ENCODE data around the gene PRKN. TPM values are rescaled to one million over a fixed set of nuclear protein-coding genes. Genes with fewer than 3 reads are reported as not detected.

Gene PRKN
- total RNA-seq, 1 experiment from 2014 or later = not detected

DNA sequence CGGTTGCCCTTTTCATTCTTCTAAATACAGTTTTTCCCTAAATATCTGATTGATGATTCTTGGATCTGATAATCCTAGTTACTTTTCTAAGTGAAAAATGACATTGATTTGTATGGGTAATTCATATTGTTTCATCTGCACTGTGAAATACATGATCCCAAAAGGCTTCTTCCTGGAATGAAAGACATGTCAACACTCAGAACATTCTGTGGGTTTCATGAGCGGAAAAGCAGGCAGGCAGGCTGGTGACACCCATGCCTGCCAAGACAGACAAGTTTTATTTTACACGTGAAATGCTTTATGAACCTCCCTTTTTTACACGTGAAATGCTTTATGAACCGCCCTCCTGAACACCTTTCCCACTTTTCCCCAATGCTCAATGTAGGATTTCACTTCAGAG is 105.0 kb downstream of the PRKN start:
- BruUV-seq (replicated peaks) = no TSS peak
- Histone ChIP-seq H3K9me3 (ENCODE audit: insufficient read depth, low read depth) (no peaks in the 10 kb centered on the region), H3K36me3 (ENCODE audit: low read depth) (no peaks in the 10 kb centered on the region), H4K20me1 (ENCODE audit: insufficient read depth) (no peaks in the 10 kb centered on the region), H2AFZ (no peak overlapping the region), H3K27me3 (ENCODE audit: insufficient read depth, low read depth) (peaks cover 41% of the 10 kb centered on the region), H3K4me3 (no peak overlapping the region), H3F3A (ENCODE audit: insufficient read depth, low read depth) (no peaks in the 10 kb centered on the region), H3K27ac (no peak overlapping the region), H3K9me2 (ENCODE audit: insufficient read depth) (no peaks in the 10 kb centered on the region), H3K4me1 (replicated peaks; ENCODE audit: insufficient read depth) (no peaks in the 10 kb centered on the region), H3K4me2 (no peak overlapping the region), H3K79me2 (ENCODE audit: low read depth) (no peaks in the 10 kb centered on the region)
- intact Hi-C loops (cut with micrococcal nuclease; ENCODE audit: unreplicated experiment) = no loop called here
- TF ChIP-seq EZH2 (IDR thresholded peaks at IDR 0.05; ENCODE audit: low read depth) = no peak
- TF ChIP-seq, protein P1, sequence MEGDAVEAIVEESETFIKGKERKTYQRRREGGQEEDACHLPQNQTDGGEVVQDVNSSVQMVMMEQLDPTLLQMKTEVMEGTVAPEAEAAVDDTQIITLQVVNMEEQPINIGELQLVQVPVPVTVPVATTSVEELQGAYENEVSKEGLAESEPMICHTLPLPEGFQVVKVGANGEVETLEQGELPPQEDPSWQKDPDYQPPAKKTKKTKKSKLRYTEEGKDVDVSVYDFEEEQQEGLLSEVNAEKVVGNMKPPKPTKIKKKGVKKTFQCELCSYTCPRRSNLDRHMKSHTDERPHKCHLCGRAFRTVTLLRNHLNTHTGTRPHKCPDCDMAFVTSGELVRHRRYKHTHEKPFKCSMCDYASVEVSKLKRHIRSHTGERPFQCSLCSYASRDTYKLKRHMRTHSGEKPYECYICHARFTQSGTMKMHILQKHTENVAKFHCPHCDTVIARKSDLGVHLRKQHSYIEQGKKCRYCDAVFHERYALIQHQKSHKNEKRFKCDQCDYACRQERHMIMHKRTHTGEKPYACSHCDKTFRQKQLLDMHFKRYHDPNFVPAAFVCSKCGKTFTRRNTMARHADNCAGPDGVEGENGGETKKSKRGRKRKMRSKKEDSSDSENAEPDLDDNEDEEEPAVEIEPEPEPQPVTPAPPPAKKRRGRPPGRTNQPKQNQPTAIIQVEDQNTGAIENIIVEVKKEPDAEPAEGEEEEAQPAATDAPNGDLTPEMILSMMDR (conservative IDR thresholded peaks at IDR 0.05) = no peak
- DNase-seq = no peak
- ChIA-PET POLR2A (ENCODE audit: unreplicated experiment) (no interaction called here), CTCF (no interaction called here)

DNA sequence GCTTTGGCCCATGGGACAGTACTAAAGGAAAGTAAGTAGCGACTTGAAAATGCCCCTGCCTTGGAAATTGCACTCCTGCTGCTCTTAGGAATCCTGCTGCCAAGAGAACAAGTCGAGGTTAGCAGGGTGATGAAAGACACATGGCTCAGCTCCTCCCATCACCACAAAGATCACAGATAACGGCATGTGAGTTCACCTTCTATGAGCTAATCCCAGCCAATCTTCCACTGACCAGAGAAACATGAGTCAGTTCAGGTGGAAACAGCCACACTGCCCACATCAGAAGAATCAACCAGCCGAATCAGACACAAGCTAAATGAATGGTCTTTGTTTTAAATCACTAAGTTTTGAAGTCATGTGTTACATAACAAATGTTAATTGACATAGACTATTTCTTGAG is 106.3 kb downstream of the PRKN start:
- H3K79me2 ChIP-seq (ENCODE audit: low read depth) = no peaks in the 10 kb centered on the region
- H3K4me3 ChIP-seq = no peak overlapping the region
- TF ChIP-seq, protein P1 (conservative IDR thresholded peaks at IDR 0.05) = no peak
- no peak for TF ChIP-seq EZH2 (IDR thresholded peaks at IDR 0.05; ENCODE audit: low read depth)
- H3K27me3 ChIP-seq (ENCODE audit: insufficient read depth, low read depth) = peaks cover 41% of the 10 kb centered on the region
- no peaks in the 10 kb centered on the region for H3K36me3 ChIP-seq (ENCODE audit: low read depth)
- no peak overlapping the region for H3K4me2 ChIP-seq
- H2AFZ ChIP-seq = no peak overlapping the region
- no peak overlapping the region for H3K27ac ChIP-seq
- POLR2A ChIA-PET (ENCODE audit: unreplicated experiment) = no interaction called here
- H4K20me1 ChIP-seq (ENCODE audit: insufficient read depth) = no peaks in the 10 kb centered on the region
- BruUV-seq (replicated peaks) = no TSS peak
- no peaks in the 10 kb centered on the region for H3K9me3 ChIP-seq (ENCODE audit: insufficient read depth, low read depth)
- H3K4me1 ChIP-seq (replicated peaks; ENCODE audit: insufficient read depth) = no peaks in the 10 kb centered on the region
- no peak for DNase-seq
- no peaks in the 10 kb centered on the region for H3K9me2 ChIP-seq (ENCODE audit: insufficient read depth)
- CTCF ChIA-PET = no interaction called here
- intact Hi-C loops (cut with micrococcal nuclease; ENCODE audit: unreplicated experiment) = no loop called here
- H3F3A ChIP-seq (ENCODE audit: insufficient read depth, low read depth) = no peaks in the 10 kb centered on the region

DNA sequence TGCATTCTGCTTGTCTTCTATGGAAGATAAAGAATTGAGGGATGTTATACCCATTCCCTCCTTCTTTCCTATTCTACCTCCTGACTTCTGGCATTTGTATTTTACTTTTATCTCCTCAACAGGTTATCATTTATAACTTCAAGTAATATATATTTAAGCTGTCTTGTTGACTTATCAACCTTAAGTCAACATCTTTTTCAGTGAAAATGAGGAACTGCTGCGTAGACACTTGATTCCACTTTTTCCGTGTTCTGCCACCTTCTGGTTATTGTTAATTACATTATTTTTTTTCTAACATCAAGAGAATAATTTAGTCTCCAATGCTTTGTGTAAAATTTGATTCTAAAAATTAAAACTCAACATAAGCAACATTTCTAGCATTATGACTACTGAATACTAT is 107.5 kb downstream of the PRKN start:
- Histone ChIP-seq H3K27ac (no peak overlapping the region), H3K36me3 (ENCODE audit: low read depth) (no peaks in the 10 kb centered on the region), H3K4me3 (no peak overlapping the region), H2AFZ (no peak overlapping the region), H4K20me1 (ENCODE audit: insufficient read depth) (no peaks in the 10 kb centered on the region), H3K27me3 (ENCODE audit: insufficient read depth, low read depth) (peaks cover 38% of the 10 kb centered on the region), H3F3A (ENCODE audit: insufficient read depth, low read depth) (no peaks in the 10 kb centered on the region), H3K4me2 (no peak overlapping the region), H3K9me3 (ENCODE audit: insufficient read depth, low read depth) (no peaks in the 10 kb centered on the region), H3K79me2 (ENCODE audit: low read depth) (no peaks in the 10 kb centered on the region), H3K9me2 (ENCODE audit: insufficient read depth) (no peaks in the 10 kb centered on the region), H3K4me1 (replicated peaks; ENCODE audit: insufficient read depth) (no peaks in the 10 kb centered on the region)
- CTCF ChIA-PET = no interaction called here
- TF ChIP-seq, protein P1 (conservative IDR thresholded peaks at IDR 0.05) = no peak
- TF ChIP-seq EZH2 (IDR thresholded peaks at IDR 0.05; ENCODE audit: low read depth) = no peak
- POLR2A ChIA-PET (ENCODE audit: unreplicated experiment) = no interaction called here
- DNase-seq = no peak
- intact Hi-C loops (cut with micrococcal nuclease; ENCODE audit: unreplicated experiment) = no loop called here
- no TSS peak for BruUV-seq (replicated peaks)
